Activated naive CD8-positive, alpha-beta T cell treated with anti-CD3 and anti-CD28 coated beads, Interleukin-2, amount 50 U/mL, for 24 hours (primary cell): ENCODE data around the gene LCP1.

Experiments used
- ATAC-seq: fragments of 150-1000 bp; cut with Tn5 transposase; one replicate; pipeline ENCODE4 v1.10.0; 2021
- DNase-seq: peaks from one replicate; pipeline ENCODE4 v3.0.0; 2021
- H3K27ac Mint-ChIP-seq: one replicate; pipeline ENCODE4 v1.8.0; 2021; ENCODE audit warnings: mild to moderate bottlenecking, mixed read lengths
- H3K27me3 Mint-ChIP-seq: one replicate; pipeline ENCODE4 v1.8.0; 2021; ENCODE audit warnings: mixed read lengths
- H3K36me3 Mint-ChIP-seq: one replicate; pipeline ENCODE4 v1.8.0; 2021; ENCODE audit warnings: low read depth, mixed read lengths
- H3K4me1 Mint-ChIP-seq: one replicate; pipeline ENCODE4 v1.8.0; 2021; ENCODE audit warnings: mixed read lengths
- H3K4me3 Mint-ChIP-seq: one replicate; pipeline ENCODE4 v1.8.0; 2021; ENCODE audit warnings: mild to moderate bottlenecking, moderate library complexity, mixed read lengths
- H3K9me3 Mint-ChIP-seq: one replicate; pipeline ENCODE4 v1.8.0; 2021; ENCODE audit warnings: mixed read lengths

LCP1 gene

GRCh38 chr13:46158983-46159382 lies 23.0 kb downstream of the LCP1 start:
- Mint-ChIP-seq H3K4me1 (peaks cover 64% of the 10 kb centered on the region), H3K36me3 (peaks cover 78% of the 10 kb centered on the region), H3K27me3 (no peaks in the 10 kb centered on the region), H3K27ac (peak overlapping the region; percentile 97), H3K9me3 (no peaks in the 10 kb centered on the region), H3K4me3 (peak overlapping the region; percentile 54)
- ATAC-seq, result peak; percentile 60
- no peak for DNase-seq

DNA sequence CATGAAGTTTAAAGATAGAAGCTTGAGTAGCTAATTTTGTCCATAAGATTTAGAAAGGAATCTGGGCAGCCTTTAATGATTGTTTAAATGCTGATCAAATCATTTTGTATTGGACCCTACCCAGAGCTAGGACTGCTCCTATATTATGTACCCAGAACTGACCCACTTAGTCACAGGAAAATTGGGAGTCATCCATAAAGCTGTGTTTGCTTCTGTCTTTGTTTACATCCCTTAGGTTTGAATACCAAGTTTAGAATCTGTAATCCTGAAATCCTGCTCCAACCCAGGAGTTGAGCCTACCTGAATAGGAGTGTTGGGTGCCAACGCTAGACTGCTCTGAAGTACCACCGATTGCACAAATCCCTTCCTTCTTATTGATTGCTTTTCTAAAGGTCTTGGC lies 23.8 kb downstream of the LCP1 start:
- Mint-ChIP-seq H3K4me1 (peaks cover 68% of the 10 kb centered on the region), H3K36me3 (peaks cover 79% of the 10 kb centered on the region), H3K4me3 (no peak overlapping the region), H3K9me3 (no peaks in the 10 kb centered on the region), H3K27me3 (no peaks in the 10 kb centered on the region), H3K27ac (peak overlapping the region; percentile 97)
- ATAC-seq, result no peak
- no peak for DNase-seq

DNA sequence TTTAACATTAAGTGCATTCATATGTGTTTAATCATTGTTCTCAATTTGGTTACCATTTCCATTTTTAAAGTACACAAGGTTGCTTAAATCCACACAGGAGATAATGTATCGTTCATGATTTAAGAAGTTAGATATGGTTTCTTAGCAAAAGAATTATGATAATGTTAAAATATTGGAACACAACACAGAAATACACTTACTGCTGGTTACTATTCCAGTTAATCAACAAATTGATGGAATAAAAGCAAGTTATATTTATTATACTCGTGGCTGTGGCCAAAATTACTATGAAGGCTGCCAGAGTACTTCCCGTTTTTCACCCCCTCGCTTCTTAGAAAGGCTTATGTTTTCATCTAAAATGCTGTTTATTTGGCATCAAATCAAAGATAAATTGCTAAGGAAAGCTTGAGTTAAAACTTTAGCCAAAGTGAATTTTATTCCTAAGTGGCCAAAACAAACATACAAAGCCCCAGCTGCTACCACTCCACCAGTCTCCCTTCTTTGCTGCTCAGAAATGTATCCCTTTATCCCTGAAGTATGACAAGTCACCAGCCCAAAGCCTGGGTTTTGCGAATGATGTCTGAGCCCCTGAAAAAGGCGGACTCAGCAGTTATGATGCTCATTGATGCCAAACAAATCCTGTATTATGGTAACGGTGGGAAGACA lies 27.7 kb downstream of the LCP1 start:
- Mint-ChIP-seq H3K27me3 (no peaks in the 10 kb centered on the region), H3K4me3 (no peak overlapping the region), H3K4me1 (peaks cover 71% of the 10 kb centered on the region), H3K9me3 (no peaks in the 10 kb centered on the region), H3K27ac (peak overlapping the region; percentile 91), H3K36me3 (peaks cover 90% of the 10 kb centered on the region)
- no peak for ATAC-seq
- no peak for DNase-seq

DNA sequence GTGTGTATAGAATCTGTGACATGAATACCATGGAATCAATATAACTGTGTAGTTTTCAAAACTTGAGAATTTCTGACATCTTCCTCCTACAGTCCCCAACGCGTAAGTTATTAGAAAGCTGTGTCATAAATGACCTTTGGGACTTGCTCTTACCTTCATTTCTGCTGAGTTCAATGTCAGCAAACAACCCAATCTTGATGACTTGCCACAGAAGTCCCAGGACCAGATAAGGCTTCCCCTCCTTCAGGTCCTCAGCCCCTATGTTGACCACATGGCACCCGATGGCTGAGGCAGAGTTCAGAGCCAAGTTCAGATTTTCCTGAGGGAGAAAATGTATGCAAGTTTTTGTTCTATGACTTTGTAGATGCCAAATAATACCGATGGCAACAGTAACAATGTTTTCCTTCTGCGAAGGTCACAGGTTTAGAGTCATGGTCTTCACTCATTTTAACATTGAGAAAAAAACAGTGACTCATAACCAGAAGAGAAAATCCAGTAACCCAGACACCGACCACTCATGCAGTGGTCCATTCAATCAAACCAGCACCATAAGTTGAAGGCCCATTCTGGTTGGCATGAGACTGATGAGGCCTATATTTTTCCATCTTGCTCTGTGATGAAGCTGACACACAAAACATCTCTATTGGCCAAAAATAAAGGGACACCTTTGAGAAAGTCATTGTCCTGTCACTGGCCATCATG lies 29.2 kb downstream of the LCP1 start:
- no peaks in the 10 kb centered on the region for H3K27me3 Mint-ChIP-seq
- peaks cover 60% of the 10 kb centered on the region for H3K4me1 Mint-ChIP-seq
- H3K4me3 Mint-ChIP-seq, result no peak overlapping the region
- H3K9me3 Mint-ChIP-seq, result no peaks in the 10 kb centered on the region
- peak overlapping the region; percentile 91 for H3K27ac Mint-ChIP-seq
- peaks cover 86% of the 10 kb centered on the region for H3K36me3 Mint-ChIP-seq
- ATAC-seq, result peak; percentile 45
- no peak for DNase-seq

GRCh38 chr13:46150134-46150693 lies 31.8 kb downstream of the LCP1 start:
- no peaks in the 10 kb centered on the region for H3K9me3 Mint-ChIP-seq
- ATAC-seq (no peak), DNase-seq (no peak)
- peak overlapping the region; percentile 40 for H3K4me3 Mint-ChIP-seq
- H3K36me3 Mint-ChIP-seq, result peaks cover 88% of the 10 kb centered on the region
- peak overlapping the region; percentile 91 for H3K27ac Mint-ChIP-seq
- H3K27me3 Mint-ChIP-seq, result no peaks in the 10 kb centered on the region
- H3K4me1 Mint-ChIP-seq, result peaks cover 57% of the 10 kb centered on the region

DNA sequence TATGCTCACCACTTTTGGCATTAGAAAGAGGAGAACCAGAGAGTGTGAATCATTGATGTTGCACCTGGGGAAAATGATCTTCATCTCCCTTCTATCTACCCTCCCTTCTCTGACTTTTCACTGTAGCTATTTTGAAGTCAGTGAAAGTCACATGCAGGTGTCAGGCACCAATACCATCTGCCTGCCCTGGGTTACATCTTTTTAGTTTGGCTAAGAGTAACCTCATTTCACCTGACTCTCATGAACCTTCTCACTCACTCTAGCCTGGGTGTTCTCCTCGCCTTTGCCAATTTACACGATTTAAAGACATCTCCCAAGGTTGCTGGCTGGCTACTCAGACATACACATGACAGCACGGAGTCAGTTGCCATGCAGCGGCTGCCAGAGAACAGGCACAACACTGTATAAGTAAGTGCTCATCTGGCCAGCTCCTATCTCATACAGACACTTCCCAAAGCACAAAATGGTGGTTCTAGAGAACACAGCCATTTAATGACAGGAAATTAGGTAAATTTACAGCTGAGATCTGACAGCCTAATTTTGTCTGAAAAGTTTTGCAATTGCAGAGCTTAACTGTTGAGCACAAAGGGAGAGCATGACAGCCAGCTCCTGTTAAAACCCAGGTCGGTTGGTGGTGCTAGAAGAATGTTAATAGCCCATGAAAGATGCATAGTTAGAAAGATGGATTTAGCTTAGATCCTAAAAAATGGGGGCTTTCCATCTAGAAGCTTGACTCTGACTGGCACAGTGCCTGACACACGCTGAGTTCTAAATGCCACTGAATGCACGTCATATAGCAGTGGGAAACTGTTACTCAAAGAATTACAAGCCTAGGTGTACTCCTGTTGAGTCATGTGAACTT lies 32.5 kb downstream of the LCP1 start:
- H3K27ac Mint-ChIP-seq, result peak overlapping the region; percentile 91
- ATAC-seq (peak; percentile 94), DNase-seq (peak; percentile 46)
- peak overlapping the region; percentile 16 for H3K4me3 Mint-ChIP-seq
- H3K27me3 Mint-ChIP-seq, result no peaks in the 10 kb centered on the region
- H3K36me3 Mint-ChIP-seq, result peaks cover 88% of the 10 kb centered on the region
- peaks cover 52% of the 10 kb centered on the region for H3K4me1 Mint-ChIP-seq
- H3K9me3 Mint-ChIP-seq, result no peaks in the 10 kb centered on the region

DNA sequence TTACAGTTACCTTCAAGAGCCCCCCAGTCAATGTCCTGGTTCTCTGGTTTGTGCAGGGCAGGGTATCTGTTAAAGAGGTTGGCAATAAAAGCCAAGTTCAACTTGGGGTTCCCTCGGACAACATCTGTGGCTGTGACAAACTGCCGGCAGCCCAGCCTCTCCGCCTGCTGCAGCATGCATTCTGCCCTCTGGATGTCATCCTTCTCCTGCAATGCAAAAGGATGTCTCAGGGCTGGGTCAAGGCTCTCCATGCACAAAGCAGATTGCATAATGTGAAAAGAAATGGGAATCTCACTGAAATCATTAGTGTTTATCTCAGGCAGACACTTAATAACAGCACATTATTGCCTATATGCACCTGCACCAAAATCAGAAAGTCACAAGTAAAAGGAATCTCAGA lies 35.1 kb downstream of the LCP1 start:
- H3K9me3 Mint-ChIP-seq, result no peaks in the 10 kb centered on the region
- peaks cover 87% of the 10 kb centered on the region for H3K36me3 Mint-ChIP-seq
- no peak for ATAC-seq
- H3K4me1 Mint-ChIP-seq, result peaks cover 37% of the 10 kb centered on the region
- no peaks in the 10 kb centered on the region for H3K27me3 Mint-ChIP-seq
- DNase-seq, result no peak
- no peak overlapping the region for H3K4me3 Mint-ChIP-seq
- H3K27ac Mint-ChIP-seq, result peak overlapping the region; percentile 65

- Mint-ChIP-seq H3K36me3 (peaks cover 89% of the 10 kb centered on the region), H3K27ac (no peak overlapping the region), H3K4me1 (peaks cover 38% of the 10 kb centered on the region), H3K27me3 (no peaks in the 10 kb centered on the region), H3K4me3 (no peak overlapping the region), H3K9me3 (no peaks in the 10 kb centered on the region)
- DNase-seq (no peak), ATAC-seq (no peak)
These were observed 36.0 kb downstream of the LCP1 start for GRCh38 chr13:46145950-46146349.

GRCh38 chr13:46145135-46145534 lies 36.8 kb downstream of the LCP1 start:
- Mint-ChIP-seq H3K4me1 (peaks cover 38% of the 10 kb centered on the region), H3K36me3 (peaks cover 89% of the 10 kb centered on the region), H3K9me3 (no peaks in the 10 kb centered on the region), H3K4me3 (no peak overlapping the region), H3K27ac (peak overlapping the region; percentile 25), H3K27me3 (no peaks in the 10 kb centered on the region)
- no peak for ATAC-seq
- no peak for DNase-seq

DNA sequence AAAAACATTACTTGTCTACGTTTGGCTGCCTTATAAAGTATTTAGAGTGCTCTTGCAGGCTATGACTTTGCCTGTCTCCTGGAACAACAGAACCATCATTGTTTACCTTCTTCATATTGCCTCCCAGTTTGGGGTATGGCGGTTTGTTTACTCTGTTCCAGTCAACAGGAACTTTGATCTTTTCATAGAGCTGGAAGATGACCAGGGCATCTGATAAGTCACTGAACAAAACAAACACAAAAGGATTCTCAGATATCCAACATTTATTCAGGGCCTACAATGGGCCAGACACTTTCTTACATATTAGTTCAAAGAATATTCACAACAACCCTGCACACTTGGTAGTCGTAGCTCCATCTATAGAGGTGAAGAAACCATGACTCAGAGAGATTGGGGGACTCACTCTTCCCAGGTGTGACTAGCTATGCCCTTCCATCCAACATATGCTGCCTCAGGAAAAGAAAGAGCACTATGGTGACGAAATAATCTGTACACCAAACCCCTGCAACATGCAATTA lies 38.7 kb downstream of the LCP1 start:
- Mint-ChIP-seq H3K36me3 (peaks cover 86% of the 10 kb centered on the region), H3K27me3 (no peaks in the 10 kb centered on the region), H3K27ac (peak overlapping the region; percentile 50), H3K4me1 (peaks cover 40% of the 10 kb centered on the region), H3K4me3 (no peak overlapping the region), H3K9me3 (no peaks in the 10 kb centered on the region)
- DNase-seq, result no peak
- ATAC-seq, result no peak

- H3K27ac Mint-ChIP-seq, result no peak overlapping the region
- peaks cover 44% of the 10 kb centered on the region for H3K4me1 Mint-ChIP-seq
- H3K27me3 Mint-ChIP-seq, result no peaks in the 10 kb centered on the region
These were observed 39.2 kb downstream of the LCP1 start for GRCh38 chr13:46142776-46143175.

DNA sequence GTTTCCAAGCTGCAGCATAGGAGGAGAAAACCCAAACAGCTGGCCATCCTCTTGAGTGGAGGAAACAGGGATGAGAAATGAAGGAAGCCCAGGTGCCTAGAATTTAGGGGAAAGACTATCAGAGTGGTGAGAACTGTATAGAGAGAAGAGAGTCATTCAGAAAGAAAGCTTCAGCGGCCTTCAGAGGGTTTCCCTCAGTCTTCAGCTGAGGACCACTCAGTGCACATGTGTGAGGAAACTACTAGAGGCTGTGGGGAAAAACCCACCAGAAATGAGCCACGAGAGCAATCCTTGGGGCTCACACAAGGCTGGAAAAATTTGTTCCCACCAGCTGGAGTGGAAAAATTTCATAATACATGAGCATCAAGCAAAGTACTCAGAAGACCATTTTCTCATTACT lies 41.9 kb downstream of the LCP1 start:
- H3K27ac Mint-ChIP-seq, result peak overlapping the region; percentile 85
- peaks cover 90% of the 10 kb centered on the region for H3K36me3 Mint-ChIP-seq
- H3K9me3 Mint-ChIP-seq, result no peaks in the 10 kb centered on the region
- DNase-seq, result peak; percentile 19
- peak; percentile 89 for ATAC-seq
- H3K4me1 Mint-ChIP-seq, result peaks cover 46% of the 10 kb centered on the region
- no peaks in the 10 kb centered on the region for H3K27me3 Mint-ChIP-seq
- no peak overlapping the region for H3K4me3 Mint-ChIP-seq

More at GRCh38 chr13:46142776-46143175, 39.2 kb downstream of the LCP1 start:
- Mint-ChIP-seq H3K9me3 (no peaks in the 10 kb centered on the region), H3K36me3 (peaks cover 87% of the 10 kb centered on the region), H3K4me3 (no peak overlapping the region)
- no peak for ATAC-seq
- no peak for DNase-seq

- H3K9me3 Mint-ChIP-seq, result no peaks in the 10 kb centered on the region
- ATAC-seq, result no peak
- no peaks in the 10 kb centered on the region for H3K27me3 Mint-ChIP-seq
- no peak overlapping the region for H3K4me3 Mint-ChIP-seq
- H3K4me1 Mint-ChIP-seq, result peaks cover 41% of the 10 kb centered on the region
- no peak for DNase-seq
- H3K27ac Mint-ChIP-seq, result peak overlapping the region; percentile 62
- peaks cover 83% of the 10 kb centered on the region for H3K36me3 Mint-ChIP-seq
These were observed 44.2 kb downstream of the LCP1 start for GRCh38 chr13:46137627-46138317.

- no peak for DNase-seq
- Mint-ChIP-seq H3K9me3 (no peaks in the 10 kb centered on the region), H3K27me3 (no peaks in the 10 kb centered on the region), H3K36me3 (peaks cover 82% of the 10 kb centered on the region), H3K27ac (peak overlapping the region; percentile 74), H3K4me3 (no peak overlapping the region), H3K4me1 (peaks cover 37% of the 10 kb centered on the region)
- no peak for ATAC-seq
These were observed 45.3 kb downstream of the LCP1 start for GRCh38 chr13:46136688-46137087.
